ENCODE measurements around the gene GDPD5.

GDPD5 gene

DNA sequence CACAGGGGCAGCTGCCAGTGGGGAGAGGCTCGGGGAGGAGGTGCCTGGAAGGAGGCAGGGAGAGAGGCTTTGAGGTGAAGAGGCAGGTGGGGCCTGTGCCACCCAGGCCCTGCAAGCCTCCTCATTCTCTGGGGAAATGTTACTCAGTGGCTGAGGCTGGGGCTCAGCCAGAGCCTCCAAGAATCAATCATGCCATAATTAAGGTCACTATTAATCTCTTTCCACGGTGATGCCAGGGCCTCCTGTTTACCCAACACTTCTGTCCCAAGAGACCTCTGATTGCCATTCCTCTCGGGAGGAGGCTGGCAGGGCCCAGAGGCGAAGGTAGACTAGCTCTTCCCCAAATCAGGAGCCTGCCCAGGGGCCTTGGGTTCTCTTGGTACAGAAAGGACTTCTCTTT lies 38.4 kb downstream of the GDPD5 start:
- DNase-seq: no peak

DNA sequence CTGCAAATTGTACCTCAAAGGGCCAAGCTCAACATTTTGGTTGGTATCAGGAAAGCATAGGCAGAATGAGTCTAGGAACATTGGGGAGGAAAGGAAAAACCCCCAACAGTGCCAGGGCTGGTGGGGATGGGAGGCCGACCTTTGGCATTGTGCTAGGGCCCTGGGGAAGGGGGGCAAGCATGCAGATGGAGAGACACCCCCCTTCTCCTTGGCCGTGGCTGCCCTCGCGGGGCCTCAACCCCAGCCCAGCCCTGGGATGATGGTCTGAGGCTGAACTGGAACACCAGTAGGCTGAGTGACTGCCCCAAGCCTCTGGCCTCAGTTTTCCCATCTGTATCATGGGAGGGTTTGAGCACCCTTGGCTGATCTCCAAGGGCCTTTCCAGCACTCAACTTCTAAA lies 40.0 kb downstream of the GDPD5 start:
- no peak for DNase-seq

DNA sequence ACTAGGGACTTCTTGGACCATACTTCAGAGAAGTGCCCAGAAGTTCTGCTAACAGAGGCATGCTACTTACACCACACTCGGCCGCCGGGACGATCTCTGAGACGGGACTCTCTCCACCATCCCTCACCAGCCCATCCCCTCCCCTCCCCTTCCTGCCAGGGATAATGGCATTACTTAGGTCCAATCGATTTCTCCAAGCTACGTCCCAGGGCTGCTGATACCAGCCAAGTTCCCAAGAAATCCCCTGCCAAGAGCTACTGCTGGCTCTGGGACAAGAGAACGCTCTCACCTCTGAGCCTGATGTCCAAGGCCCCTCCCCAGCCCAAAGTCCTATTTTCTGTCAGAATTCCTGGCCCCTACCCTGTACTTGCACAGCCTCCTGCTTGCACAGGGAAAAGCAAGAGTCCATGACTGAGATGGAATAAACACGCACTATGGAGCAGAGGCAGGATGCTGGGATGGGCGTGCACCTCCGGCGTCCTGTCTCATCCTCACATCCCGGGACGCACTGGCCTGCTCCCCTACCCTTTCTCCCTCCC lies 42.7 kb downstream of the GDPD5 start:
- DNase-seq: no peak

DNA sequence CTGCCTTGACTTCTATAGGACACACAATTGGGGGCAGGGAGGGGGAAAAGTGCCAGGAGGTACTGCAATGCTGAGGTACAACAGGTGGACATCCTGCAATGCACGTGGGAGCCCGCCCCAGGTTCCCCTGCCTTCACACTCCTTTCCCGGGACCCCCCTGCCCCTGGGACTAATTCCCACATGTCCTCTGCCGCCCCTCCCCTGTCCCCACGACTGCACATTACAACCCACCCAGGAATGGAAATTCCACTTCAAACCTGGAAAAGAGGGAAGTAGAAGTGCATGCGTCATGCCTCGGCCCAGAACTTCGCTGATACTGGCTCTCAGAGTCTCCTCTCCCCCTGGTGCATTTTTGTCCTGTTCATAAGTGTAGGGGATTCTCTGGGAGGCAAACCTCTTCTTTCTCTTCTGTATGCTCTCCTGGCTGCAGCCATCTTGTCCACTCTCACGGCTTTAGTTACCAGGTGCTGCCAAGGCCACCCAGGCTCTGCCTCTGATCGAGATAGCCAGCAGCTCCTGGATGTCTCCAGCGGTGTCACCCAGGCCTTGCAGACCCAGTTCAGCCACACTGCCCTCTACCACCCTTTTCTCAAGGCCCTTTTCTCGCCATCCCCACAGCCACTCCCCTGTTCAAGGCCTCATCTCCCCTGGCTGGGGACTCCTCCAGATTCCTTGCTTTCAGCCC lies 43.7 kb downstream of the GDPD5 start:
- DNase-seq: no peak

DNA sequence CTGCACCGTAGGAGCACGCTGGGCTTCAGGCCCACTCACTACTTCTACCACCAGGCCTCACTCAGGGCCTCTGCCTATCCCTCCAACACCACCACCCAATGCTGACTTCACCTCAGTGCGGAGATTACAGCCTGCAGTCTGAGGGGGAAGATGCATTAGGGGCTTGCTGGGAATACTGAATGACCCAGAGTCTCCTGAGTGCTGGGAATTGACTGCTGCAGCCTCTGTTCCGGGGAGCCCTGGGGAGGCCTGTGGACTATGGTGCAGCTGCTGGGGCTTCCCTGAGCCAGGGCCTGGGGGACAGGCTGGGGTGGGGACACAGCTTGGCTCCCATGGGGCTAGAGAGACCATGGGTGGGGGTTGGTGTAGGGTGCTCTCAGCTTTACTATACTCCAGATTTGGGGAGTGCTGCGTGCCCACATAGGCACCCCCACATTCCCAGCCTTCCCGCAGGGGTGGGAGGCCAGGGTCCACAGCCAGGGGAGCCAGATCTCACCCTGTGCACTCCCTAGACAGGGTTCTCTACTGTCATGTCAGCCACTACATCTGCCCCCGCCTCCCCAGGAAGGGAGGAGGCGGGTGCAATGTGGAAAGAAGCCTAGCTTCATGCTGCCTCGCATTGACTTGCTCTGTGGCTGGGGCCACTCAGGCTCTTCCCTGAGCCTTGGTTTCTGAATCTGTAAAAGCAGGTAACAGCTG lies 44.4 kb downstream of the GDPD5 start:
- no peak for DNase-seq

DNA sequence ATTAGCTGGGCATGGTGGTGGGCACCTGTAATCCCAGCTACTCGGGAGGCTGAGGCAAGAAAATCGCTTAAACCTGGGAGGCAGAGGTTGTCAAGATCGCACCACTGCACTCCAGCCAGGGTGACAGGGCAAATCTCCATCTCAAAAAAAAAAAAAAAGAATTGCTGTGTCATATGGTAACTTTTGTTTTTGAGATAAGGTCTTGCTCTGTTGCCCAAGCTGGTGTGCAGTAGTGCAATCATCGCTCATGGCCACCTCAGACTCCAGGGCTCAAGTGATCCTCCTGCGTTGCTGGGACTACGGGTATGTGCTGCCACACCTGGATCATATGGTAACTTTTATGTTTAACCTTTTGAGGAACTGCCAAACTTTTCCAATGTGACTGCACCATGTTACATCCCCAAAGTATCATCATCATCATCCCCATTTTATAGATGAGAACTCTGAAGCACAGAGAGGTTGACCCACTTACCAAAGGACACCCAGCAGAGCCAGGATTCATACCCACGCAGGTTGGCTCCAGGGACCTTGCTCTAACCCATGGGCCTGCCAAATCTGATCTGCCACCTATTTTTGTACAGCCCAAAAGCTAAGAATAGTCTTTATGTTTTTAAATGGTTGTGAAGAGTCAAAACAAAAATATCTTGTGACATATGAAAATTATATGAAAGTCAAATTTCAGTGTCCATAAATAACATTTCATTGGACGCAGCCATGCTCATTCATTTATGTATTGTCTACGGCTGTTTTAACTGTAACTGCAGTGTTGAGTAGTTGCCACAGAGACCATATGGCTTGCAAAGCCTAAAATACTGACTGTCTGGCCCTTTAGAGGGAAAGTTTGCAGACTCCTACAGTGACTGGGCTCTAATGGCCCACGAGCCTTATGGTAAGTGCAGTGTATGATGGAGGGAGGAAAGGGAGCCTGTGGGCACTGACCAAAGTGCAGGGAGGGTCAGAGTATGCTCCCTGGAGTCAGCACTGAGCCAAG lies 45.3 kb downstream of the GDPD5 start:
- peak in 1 of 5 experiments; percentile 11 for DNase-seq

DNA sequence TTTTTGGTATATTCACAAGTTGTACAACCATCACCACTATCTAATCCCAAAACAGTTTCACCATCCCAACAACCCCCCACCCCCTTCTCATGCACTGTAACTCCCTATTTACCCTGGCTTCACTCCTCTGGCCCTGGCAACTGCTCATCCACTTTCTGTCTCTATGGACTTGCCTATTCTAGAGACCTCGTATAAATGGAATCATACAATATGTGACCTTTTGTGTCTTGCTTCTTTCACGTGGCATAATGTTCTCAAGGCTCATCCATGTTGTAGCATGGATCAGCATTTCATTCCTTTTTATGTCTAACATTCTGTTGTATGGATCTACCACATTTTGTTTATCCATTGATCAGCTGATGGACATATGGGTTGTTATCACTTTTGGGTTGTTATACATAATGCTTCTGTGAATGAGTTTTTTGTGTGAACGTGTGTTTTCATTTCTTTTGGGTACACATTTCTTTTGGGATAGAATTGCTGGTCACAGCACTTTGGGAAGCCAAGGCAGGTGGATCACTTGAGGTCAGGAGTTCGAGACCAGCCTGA lies 46.1 kb downstream of the GDPD5 start:
- DNase-seq: no peak

DNA sequence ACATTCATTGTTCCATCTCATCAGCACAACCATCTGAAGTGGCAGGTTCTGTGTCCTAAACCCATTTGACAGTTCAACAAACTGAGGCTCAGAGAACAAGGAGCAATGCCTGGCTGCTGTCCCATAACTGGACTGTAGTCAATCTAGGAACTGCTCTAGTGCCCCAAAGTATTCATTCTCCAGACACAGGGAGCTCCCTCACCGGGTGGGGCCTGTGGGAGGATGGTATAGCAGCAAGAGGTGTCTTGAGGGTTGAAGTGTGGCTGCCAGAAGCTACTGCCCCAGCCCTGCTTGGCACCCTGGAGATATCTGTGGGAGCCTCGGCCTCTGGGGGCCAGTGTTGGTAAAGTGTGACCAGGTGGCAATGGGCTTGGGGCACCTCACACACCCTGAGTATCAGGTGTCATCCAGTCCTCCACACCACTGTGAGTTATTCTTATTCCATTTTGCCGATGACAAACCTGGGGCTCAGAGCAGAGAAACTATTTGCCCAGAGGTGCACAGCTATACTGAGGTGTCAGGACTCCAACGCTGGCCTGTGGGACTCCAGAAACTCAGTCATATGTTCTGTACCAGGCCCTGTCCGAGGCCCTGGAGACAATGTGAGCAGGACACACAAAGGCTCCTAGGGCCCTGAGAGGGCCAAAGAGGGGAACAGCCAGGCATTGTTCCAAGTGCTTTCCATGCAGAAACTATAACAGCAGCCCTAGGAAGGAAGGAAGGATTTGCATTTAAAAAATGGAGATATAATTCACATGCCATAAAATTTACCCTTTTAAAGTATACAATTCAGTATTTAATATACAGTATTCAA lies 46.8 kb downstream of the GDPD5 start:
- no peak for DNase-seq

DNA sequence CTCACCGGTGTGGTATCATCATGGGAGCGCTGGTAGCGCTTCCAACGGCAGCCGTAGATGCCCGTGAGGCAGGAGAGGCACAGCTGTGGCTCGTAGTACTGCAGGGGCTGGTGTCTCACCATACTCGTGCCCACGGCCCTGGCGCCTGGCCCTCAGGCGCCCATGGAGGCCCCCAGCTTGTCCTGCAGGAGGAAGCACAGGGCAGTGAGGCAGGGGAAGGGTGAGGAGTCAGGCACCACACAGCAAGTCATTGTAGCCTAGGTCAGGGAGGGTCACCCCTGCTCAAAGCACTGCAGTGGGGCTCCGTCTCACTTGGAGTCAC lies 48.2 kb downstream of the GDPD5 start:
- no peak for DNase-seq

DNA sequence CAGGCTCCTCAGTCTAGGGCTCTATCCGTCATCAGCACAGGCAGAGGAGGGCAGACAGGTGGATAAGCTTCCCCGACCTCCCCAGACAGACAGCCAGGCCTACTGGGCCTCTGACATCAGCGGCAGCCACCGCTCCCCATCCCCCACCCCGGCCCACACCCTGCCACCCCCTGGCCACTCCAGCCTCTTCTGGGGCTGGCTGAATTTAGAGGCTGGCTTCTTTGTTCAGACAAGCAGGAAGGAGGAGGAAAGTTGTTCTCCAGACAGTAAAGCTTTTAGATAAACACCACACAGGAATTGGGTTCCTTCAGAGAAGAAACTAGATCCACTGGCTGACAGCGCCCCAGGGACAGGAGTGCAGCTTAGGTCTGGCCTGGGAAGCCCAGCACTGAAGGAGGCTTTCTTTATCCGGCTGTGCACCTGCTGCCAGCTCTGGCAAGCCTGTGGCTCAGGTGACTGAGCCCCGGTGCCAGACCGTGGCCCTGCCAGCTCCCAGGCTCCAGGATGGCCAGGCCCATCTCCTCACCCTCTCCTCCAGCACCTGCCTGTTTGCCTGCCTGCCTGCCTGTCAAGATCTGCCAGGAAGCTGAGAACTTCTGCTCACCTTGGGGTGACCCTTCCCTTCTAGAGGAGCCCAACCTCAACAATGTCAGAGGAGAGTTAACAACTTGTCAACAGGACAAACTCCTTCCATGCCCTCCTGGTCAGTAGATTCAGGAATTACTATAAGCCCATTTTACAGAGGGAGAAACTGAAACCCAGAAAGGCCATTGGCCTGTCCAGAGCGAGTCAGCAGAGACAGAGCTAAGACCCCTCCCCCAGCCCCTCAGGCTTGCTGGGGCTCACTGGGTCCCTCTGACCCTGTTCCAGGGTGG lies 48.8 kb downstream of the GDPD5 start:
- DNase-seq: no peak

DNA sequence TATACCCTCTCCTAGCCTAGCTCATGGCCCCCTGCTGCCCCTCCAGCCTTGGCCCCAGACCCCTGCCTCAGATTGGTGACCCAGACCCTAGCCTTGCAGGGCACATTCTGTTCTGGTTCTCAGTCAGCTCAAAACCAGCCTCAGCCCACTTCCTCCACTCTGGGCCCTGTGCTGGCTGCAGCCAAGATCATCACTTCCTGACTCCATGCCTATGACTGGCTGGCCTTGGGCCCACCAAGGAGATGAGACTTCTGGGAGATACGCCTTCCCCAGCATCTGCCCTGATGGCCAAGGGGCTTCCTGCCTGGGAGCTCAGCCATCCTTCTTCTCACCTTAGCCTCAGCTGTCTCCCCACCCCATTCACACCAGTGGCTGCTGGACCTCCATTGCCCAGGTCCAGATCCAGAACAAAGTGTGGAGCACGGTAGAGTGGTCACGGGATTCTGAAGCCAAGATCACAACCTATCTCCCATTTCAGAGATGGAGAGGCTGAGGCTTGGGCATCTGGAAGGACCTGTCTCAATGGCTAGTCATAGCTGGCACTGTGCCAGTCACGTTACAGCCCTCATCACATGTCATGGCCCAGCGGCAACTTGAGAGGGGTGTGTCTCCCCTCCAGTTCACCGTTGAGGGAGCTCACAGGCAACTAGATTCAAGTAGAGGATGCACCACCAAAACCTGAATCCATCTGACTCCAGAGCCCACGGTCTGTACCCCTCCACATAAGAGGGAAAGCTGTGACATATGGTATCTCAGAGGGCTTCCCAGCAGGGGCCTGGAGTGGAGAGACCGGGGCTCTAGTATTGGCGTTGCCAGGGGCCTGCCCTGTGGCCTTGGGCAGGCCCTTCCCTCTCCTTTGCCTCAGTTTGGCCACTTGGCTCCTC lies 49.7 kb downstream of the GDPD5 start:
- peak in 1 of 5 experiments; percentile 85 for DNase-seq

DNA sequence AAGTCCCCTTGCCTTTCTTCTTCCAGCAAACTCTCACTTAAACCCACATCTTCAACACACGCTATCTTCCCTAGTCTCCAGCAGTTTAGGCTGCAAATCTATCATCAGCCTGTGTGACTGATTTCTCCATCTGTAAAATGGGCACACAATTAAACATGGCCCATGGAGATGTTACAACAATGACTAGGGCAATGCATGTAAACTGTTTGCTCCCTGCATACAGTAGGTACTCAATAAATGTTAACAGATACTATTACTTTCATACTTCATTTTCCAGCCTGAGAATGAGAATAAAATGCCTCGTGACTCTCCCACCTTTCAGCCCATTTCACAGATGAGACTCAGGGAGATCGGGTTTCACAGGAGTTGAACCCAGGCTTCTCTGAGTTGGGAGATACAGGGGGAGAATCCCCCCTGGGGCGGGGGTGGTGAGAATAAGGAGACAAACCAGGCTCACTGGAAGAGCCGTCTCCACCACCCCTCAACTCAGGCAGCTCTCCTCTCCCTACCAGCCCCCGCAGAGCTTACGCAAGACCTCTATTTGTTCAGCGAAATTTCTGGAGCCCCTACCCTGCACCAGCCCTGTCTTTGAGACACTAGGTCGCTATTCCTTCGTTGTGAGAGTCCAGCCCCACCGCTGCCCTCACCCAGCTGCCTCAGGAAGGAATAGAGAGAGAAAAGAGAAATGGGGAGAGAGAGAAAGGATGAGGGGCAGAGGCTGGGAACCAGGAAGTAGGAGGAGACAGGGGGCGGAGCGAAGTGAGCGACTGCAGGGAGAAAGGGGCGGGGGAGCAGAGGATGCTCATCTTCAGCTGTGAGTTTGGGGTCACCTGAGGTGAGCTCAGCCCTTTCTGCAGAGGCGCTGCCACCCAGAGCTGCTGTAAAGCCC lies 50.6 kb downstream of the GDPD5 start:
- DNase-seq: peak in 4 of 5 experiments; percentile 17 to 88 (median 42)

DNA sequence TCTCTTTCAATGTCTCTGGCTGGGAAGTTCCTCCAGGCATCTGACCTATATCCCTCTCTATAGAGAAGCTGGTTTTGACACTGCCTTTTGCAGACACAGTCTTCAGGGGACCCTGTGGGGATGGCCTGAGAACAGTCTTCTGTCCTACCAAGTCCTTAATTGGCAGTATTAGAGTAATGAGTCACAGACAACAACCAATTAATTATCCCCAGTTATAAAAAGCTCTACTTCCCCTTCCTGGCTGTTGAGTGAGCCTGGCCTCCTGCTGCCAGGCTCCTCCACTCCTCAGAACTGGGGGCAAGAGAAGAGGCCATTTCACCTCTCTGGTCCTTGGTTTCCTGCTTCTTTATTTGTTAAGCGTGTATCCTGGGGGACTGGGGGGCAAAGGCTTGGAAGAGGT lies 51.5 kb downstream of the GDPD5 start:
- DNase-seq: no peak

DNA sequence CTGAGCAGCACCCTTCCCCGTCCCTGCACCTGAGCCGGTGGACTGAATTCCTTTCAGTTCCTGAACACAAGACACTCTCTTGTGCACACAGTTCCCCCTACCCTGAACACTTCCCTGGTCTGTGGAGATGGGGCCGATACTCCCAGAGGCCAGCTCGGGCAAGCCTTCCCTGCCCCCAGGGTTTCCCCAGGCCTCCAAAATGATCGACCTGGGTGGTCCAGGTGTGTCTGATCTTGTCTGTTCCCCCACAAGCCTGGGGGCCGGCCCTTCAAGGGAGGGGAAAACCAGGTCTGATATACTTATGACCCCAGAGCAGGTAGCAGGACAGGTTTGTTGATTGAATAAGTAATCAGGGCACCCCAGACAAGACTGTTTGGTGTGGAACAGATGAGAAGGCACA lies 52.1 kb downstream of the GDPD5 start:
- DNase-seq: no peak

DNA sequence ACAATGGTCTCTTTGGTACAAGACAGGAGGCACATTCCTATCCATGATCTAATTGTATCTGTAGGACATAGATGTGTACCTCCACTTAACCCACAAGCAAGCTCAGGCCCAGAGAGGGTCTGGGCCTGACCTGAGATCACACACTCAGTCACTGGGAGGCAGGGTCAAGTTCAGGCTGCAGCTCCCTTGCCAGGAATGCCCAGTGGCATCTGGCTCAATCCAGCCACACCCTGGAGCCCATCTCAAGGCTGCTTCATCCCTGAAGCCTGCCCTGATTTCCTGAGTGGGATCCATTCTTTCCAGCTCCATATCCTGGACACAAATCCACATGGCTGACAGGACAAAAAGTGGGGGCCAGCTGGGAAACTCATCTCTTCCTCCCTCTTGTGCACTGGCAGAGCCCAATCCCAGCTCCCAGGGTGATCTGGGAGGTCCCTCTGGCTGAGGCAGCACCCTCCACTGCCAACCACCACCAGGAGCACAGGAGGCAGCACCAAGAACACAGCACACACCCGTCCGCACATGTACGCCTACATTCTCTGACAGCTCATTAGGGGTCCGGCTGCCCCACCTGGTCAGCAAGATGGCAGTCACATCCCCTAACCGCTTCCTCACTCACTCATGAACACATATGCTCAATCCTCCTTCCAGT lies 53.5 kb downstream of the GDPD5 start:
- DNase-seq: no peak

DNA sequence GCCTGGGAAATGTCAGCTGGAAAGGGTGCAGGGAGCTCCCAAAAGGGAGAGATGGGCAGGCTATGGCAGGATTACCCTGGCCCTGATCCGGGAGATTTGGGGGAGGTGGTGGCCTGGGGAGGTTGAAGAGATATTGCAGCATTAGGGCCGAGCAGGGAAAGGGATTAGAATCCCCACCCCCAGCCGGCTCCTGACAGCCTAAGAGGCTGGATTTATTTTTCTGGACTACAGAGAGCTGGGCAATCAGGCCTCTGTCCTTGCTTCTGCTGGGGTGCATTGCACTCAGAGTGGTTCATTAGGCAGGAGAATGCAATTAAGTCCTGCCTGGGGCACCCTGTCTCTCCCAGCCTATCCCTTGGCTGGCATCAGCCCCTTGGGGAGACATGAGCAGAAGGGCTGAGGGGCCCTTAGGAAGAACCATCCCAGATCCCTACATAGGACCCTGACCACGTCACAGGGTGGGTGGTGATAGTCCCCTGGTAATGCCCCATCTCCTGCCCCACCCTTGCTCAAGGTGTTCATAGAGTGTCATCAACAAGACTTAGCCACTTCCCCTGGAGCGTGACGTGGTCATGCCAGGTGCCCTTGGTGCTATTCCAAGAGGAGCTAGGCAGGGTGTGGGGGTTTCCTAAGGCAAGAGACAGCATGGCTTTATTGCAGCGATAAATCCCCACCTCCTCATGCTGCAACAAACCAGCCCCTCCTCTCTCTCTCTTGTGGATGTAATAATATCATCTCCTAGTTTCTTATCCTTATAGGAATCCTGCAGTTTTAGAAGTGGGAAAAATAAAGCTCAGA lies 54.4 kb downstream of the GDPD5 start:
- DNase-seq: no peak

DNA sequence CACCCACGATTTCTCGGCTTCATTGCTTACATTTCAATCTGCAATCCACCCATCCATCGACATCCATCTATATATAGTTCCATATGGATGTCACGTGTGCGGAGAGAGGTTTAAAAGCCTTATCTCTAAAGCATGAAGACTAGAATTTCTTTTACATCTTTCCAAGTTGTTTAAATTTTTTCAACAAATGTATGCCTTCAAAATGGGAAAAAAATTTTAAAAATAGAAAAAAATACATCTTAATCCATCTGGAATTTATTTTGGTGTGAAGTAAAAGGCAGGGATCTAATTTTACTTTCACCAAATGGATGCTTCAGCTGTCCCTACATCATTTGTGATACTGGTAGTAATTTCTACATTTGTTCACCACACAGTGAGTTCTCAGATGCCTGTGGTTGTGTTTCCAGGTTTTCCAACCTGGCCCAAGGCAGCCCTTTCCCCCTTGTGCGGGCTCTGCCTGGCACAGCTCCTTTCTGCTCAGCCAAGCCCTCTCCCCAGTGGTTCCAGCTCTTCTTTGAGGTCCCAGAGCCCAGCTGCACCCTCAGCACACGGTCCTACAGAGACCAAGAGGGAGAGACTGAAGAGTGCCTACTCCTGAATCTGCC lies 55.2 kb downstream of the GDPD5 start:
- no peak for DNase-seq

Measured in T-helper 2 cell (primary cell).